Esophagus squamous epithelium (tissue), 4 donors: ENCODE results near the gene RAN.
"Not testable (repeated sequence)": the region's sequence is repeated elsewhere in the genome, so short reads cannot be mapped to it uniquely, and the experiment has no call there.

Experiments used
- POLR2A ChIP-seq, 4 donors: fragments of 450-650 bp; IDR thresholded peaks; one replicate each; pipeline ENCODE4 v1.6.1; 2017; ENCODE audit warnings: antibody characterized with exemption in 4 of 4, mild to moderate bottlenecking in 4 of 4, moderate library complexity in 3 of 4
- TF ChIP-seq, protein P1 (sequence below), 6 experiments: fragments of 450-650 bp in 4 of 6; fragments of 200-600 bp in 2 of 6; sonication (generic) in 2 of 6; IDR thresholded peaks; one replicate each; pipeline ENCODE4 v1.5.1; 2016 to 2019; ENCODE audit warnings: antibody characterized with exemption in 6 of 6, mild to moderate bottlenecking in 4 of 6, moderate library complexity in 4 of 6

DNA sequence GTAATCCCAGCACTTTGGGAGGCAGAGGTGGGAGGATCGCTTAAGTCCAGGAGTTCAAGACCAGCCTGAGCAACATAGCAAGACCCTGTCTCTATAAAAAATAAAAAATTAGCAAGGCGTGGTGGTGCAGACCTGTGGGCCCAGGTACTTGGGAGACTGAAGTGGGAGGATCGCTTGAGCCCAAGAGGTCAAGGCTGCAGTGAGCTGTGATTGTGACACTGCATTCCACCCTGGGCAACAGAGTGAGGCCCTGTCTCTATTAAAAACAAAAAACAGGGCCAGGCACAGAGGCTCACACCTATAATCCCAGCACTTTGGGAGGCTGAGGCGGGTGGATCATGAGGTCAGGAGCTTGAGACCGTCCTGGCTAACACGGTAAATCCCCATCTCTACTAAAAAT lies 23.8 kb upstream of the RAN start:
- TF ChIP-seq, protein P1, sequence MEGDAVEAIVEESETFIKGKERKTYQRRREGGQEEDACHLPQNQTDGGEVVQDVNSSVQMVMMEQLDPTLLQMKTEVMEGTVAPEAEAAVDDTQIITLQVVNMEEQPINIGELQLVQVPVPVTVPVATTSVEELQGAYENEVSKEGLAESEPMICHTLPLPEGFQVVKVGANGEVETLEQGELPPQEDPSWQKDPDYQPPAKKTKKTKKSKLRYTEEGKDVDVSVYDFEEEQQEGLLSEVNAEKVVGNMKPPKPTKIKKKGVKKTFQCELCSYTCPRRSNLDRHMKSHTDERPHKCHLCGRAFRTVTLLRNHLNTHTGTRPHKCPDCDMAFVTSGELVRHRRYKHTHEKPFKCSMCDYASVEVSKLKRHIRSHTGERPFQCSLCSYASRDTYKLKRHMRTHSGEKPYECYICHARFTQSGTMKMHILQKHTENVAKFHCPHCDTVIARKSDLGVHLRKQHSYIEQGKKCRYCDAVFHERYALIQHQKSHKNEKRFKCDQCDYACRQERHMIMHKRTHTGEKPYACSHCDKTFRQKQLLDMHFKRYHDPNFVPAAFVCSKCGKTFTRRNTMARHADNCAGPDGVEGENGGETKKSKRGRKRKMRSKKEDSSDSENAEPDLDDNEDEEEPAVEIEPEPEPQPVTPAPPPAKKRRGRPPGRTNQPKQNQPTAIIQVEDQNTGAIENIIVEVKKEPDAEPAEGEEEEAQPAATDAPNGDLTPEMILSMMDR (IDR thresholded peaks at IDR 0.05) = not testable (repeated sequence)
- TF ChIP-seq POLR2A (IDR thresholded peaks at IDR 0.05) = not testable (repeated sequence)
